Panc1 (cell line): ENCODE data around the gene PXT1. TPM values are rescaled to one million over a fixed set of nuclear protein-coding genes. Genes with fewer than 3 reads are reported as not detected.

Source experiments
- ATAC-seq: fragments of 200-7000 bp; cut with Tn5 transposase; 2 replicates; pipeline ENCODE4 v1.9.1; 2020; ENCODE audit warnings: mild to moderate bottlenecking, moderate library complexity
- BruUV-seq: library from RNA; stranded (reverse); fragments of 400-500 nt; replicated peaks from 2 replicates; lab custom pipeline; 2021; lab: Mats Ljungman, UMichigan
- CTCF ChIA-PET: fragments of 300-600 bp; sonication (Branson Sonifier 250); formaldehyde crosslinking; loops from one replicate; lab custom pipeline; 2022; ENCODE audit warnings: antibody characterized with exemption; lab: Charles Lee
- POLR2A ChIA-PET: fragments of 300-600 bp; sonication (Branson Sonifier 250); formaldehyde crosslinking; loops from one replicate; lab custom pipeline; 2022; ENCODE audit warnings: antibody characterized with exemption; lab: Charles Lee
- DNase-seq: peaks from one replicate; pipeline ENCODE4 v3.0.0-alpha.2; 2010; ENCODE audit warnings: low read depth, low spot score
- H3K27ac ChIP-seq: 2 replicates; pipeline ENCODE4 v1.5.1; 2011; ENCODE audit warnings: mild to moderate bottlenecking, low read length, inconsistent platforms
- H3K27me3 ChIP-seq: fragments of 200-500 bp; sonication (Bioruptor generic); 2 replicates; pipeline ENCODE4 v1.6.0; 2014; ENCODE audit warnings: low read length, inconsistent platforms; ENCODE audit not compliant: control insufficient read depth, insufficient read depth
- H3K36me3 ChIP-seq: fragments of 200-500 bp; sonication (Bioruptor generic); 2 replicates; pipeline ENCODE4 v1.5.1; 2014; ENCODE audit warnings: inconsistent platforms, mild to moderate bottlenecking, low read length, moderate library complexity; ENCODE audit not compliant: control insufficient read depth, insufficient read depth
- H3K4me1 ChIP-seq: 2 replicates; pipeline ENCODE4 v1.5.1; 2011; ENCODE audit warnings: inconsistent platforms, mild to moderate bottlenecking, low read length, moderate library complexity; ENCODE audit not compliant: control insufficient read depth, insufficient read depth
- H3K4me3 ChIP-seq, 2 experiments: 2 replicates each; pipeline ENCODE4 v1.5.1; 2011 to 2012; ENCODE audit warnings: low read depth in 2 of 2, low read length in 2 of 2, mild to moderate bottlenecking in 2 of 2, inconsistent platforms in 1 of 2, moderate library complexity in 1 of 2
- H3K9me3 ChIP-seq: fragments of 200-500 bp; sonication (Bioruptor generic); 2 replicates; pipeline ENCODE4 v1.5.1; 2014; ENCODE audit warnings: low read depth, mild to moderate bottlenecking, inconsistent platforms, low read length, moderate library complexity; ENCODE audit not compliant: control insufficient read depth, insufficient read depth
- CTCF ChIP-seq: fragments of 450-650 bp; IDR thresholded peaks from 2 replicates; pipeline ENCODE4 v1.5.1; 2017; ENCODE audit warnings: mild to moderate bottlenecking
- POLR2AphosphoS5 ChIP-seq: IDR thresholded peaks from 2 replicates; pipeline ENCODE4 v1.6.1; 2012; ENCODE audit warnings: mild to moderate bottlenecking, low read depth, low read length, moderate library complexity
- REST ChIP-seq, 2 experiments: IDR thresholded peaks; 2 replicates each; pipeline ENCODE4 v1.6.1; 2011 to 2012; ENCODE audit warnings: low read depth in 2 of 2, control low read depth in 1 of 2, low read length in 1 of 2, mild to moderate bottlenecking in 1 of 2, moderate library complexity in 1 of 2; ENCODE audit not compliant: insufficient read depth in 1 of 2
- SIN3A ChIP-seq: IDR thresholded peaks from 2 replicates; pipeline ENCODE4 v1.6.1; 2012; ENCODE audit warnings: low read depth, mild to moderate bottlenecking, low read length, moderate library complexity, borderline replicate concordance; ENCODE audit not compliant: insufficient read depth
- TCF7L2 ChIP-seq: IDR thresholded peaks from 2 replicates; pipeline ENCODE4 v1.6.1; 2011; ENCODE audit warnings: mild to moderate bottlenecking, low read depth, low read length, inconsistent platforms
- in situ Hi-C: cut with HindIII; loops from 2 replicates; pipeline ENCODE4 v1.10.0; 2016; ENCODE audit warnings: low sequenced_read_pairs, low pct_unique_long_range_greater_than_20kb
- intact Hi-C: fragments of 100-400 bp; cut with micrococcal nuclease; formaldehyde crosslinking; loops from one replicate; pipeline ENCODE4 v1.10.0; 2022; ENCODE audit not compliant: unreplicated experiment
- total RNA-seq: library from RNA; stranded (reverse); gene quantifications from one replicate; pipeline ENCODE4 v1.2.1, GENCODE V29; 2021; ENCODE audit not compliant: unreplicated experiment

PXT1 gene
- total RNA-seq, 1 experiment from 2014 or later = not detected

- DNase-seq = no peak
- no peak for ATAC-seq
- no peaks in the 10 kb centered on the region for H3K27me3 ChIP-seq
- 0 out of 2 replicates have a peak, but pooled peaks cover 5% of the 10 kb centered on the region for H3K4me1 ChIP-seq
- ChIA-PET POLR2A (interaction anchor here (0.6 kb wide), 1 partner anchor 26 kb away, joined by 17 read pairs; no protein-coding TSS in a partner anchor), CTCF (no interaction called here)
- no peaks in the 10 kb centered on the region for H3K9me3 ChIP-seq
- intact Hi-C loops = no loop called here
- no peak overlapping the region for H3K27ac ChIP-seq
- no peaks in the 10 kb centered on the region for H3K36me3 ChIP-seq
- in situ Hi-C loops = no loop called here
- no peak for TF ChIP-seq POLR2AphosphoS5
- TF ChIP-seq TCF7L2 = no peak
- no peak for TF ChIP-seq CTCF
- no peak for TF ChIP-seq REST (IDR thresholded peaks at IDR 0.05; ENCODE audit: insufficient read depth in 1 of 2, low read depth in 2 of 2, low read length in 1 of 2)
- TF ChIP-seq SIN3A = no peak
- no TSS peak for BruUV-seq
- H3K4me3 ChIP-seq = no peak overlapping the region
Observed at GRCh38 chr6:36419310-36419709, 23.3 kb downstream of the PXT1 start.

- DNase-seq = no peak
- POLR2A ChIA-PET = interaction anchor here (0.6 kb wide), 1 partner anchor 32 kb away, joined by 3 read pairs; no protein-coding TSS in a partner anchor
- BruUV-seq = no TSS peak
Observed at GRCh38 chr6:36418558-36418957, 24.1 kb downstream of the PXT1 start.

More at GRCh38 chr6:36418558-36418957, 24.1 kb downstream of the PXT1 start:
- Histone ChIP-seq H3K27me3 (no peaks in the 10 kb centered on the region), H3K36me3 (no peaks in the 10 kb centered on the region), H3K4me3 (no peak overlapping the region), H3K4me1 (0 out of 2 replicates have a peak, but pooled peaks cover 5% of the 10 kb centered on the region), H3K9me3 (no peaks in the 10 kb centered on the region), H3K27ac (no peak overlapping the region)
- TF ChIP-seq CTCF = no peak
- no peak for TF ChIP-seq TCF7L2
- no peak for TF ChIP-seq POLR2AphosphoS5
- no peak for TF ChIP-seq REST (IDR thresholded peaks at IDR 0.05; ENCODE audit: insufficient read depth in 1 of 2, low read depth in 2 of 2, low read length in 1 of 2)
- no peak for TF ChIP-seq SIN3A
- intact Hi-C loops = no loop called here
- CTCF ChIA-PET = no interaction called here
- in situ Hi-C loops = no loop called here
- no peak for ATAC-seq
